Epithelial cell of prostate (primary cell): Measurements from ENCODE around the gene PIEZO1.
"Not testable (repeated sequence)": the region's sequence is repeated elsewhere in the genome, so short reads cannot be mapped to it uniquely, and the experiment has no call there.

Experiments used
- DNase-seq: peaks from one replicate; pipeline ENCODE4 v3.0.0-alpha.2; 2011; ENCODE audit warnings: low read depth, low spot score
- H3K27ac ChIP-seq: fragments of 450-650 bp; 2 replicates; pipeline ENCODE4 v1.5.1; 2017; ENCODE audit warnings: mild to moderate bottlenecking

Gene PIEZO1

DNA sequence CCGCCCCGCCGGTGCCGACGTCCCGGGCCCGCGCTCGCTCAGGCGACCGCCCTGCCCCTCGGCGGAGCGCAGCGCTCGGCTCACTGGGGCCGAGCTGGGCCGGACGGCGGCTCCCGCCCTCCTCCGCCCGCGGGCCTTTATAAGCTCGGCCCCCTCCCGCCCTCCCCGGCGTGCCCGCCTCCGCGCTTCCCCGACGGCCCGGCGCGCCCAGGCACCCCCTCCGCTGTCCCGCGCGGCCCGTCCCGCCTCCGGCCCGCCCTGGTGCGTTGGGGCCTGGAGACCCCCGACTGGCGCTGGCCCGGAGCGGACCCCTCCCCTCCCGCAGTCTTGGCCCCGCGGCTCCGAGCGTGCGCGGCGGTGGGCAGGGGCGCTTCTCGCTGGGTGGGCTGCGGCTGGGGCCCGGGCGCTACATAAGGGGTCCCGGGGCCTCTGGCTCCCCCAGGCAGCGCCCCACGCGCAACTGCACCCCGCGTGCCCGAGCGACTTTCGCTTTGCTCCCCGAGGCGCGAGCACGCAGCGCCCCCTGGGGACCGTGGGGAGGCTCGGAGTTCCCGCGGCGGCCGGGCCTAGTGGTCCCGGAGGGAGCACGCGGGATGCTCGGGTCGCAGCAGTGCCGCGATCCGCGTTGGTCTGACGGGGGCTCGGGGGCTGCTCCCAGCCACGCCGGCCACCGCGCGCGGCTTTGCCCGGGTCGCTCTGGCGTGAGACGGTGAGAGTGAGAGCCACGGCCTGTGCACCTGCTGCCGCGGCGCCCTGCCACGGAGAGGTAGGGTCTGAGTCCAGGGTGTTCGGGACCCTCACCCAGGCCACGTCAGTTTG lies at the start of gene PIEZO1:
TSS of gene PIEZO1 (minus strand) at position 115 of the 819 bp plus-strand sequence. CDS start 256 bp downstream, outside the sequence.
- DNase-seq = no peak
- peak within 1 kb of the TSS; percentile 94 for H3K27ac ChIP-seq

GRCh38 chr16:88834670-88835069 lies 49.6 kb upstream of the PIEZO1 start:
- H3K27ac ChIP-seq = no peak overlapping the region
- DNase-seq = no peak

DNA sequence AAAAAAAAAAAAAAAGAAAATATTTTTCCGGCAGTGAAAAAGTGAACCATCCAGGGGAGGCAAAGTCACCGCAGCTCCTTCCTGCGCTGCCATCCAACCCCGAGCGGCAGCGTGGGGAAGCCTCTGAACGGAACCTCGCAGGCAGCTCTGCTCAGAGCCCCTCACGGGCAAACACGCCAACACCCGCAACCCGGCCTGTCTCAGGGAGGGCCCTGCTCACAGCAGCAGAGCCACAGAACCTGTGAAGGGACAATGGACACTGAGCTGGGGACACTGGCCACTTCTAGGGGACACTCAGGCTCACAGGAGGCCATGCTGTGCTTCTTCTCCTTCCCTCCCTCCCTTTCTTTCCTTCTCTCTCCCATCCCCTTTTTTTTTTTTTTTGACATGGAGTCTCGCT lies 48.1 kb upstream of the PIEZO1 start:
- DNase-seq = no peak

GRCh38 chr16:88831838-88832237 lies 46.8 kb upstream of the PIEZO1 start:
- H3K27ac ChIP-seq = no peak overlapping the region
- DNase-seq = no peak

More for the DNA sequence above, 48.1 kb upstream of the PIEZO1 start:
- no peak overlapping the region for H3K27ac ChIP-seq

DNA sequence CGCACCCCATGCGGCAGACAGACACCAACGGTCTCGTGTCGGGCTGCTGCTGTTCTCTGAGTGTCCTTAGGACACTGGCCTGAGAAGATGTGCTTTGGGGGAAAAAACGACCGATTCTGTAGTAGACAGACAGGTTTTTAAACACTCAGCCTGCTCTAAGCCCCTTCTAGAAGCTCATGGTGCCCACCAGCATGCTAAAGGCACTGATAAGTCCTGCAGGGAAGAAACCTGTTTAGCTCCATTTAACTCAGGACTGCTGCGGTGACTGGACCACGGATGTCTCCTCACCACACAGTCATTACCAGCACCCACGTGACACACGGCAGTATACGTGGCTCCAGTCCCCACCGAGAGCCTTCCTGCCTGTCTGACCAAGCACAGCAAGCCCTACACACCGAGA lies 45.8 kb upstream of the PIEZO1 start:
- DNase-seq = no peak

DNA sequence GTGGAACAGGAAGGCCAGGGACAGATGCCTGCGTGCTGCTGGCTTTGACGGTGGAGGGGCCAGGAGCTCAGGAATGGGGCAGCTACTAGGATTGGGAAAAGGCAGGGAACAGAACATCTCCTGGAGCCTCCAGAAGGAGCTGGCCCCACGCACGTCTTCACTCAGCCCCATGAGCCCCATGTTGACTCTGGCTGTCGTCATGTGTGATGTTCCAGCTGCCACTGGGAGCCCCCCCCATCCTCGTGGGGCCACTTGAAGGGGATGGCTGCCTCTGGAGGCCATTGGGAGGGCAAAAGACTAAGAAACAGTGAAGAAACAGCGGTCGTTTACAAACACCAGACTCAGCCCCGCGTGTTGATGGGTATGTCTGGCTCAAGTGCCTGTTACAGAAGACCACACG lies 45.2 kb upstream of the PIEZO1 start:
- no peak overlapping the region for H3K27ac ChIP-seq
- no peak for DNase-seq

More for the DNA sequence above, 45.8 kb upstream of the PIEZO1 start:
- no peak overlapping the region for H3K27ac ChIP-seq

GRCh38 chr16:88828711-88829110 lies 43.7 kb upstream of the PIEZO1 start:
- no peak for DNase-seq

DNA sequence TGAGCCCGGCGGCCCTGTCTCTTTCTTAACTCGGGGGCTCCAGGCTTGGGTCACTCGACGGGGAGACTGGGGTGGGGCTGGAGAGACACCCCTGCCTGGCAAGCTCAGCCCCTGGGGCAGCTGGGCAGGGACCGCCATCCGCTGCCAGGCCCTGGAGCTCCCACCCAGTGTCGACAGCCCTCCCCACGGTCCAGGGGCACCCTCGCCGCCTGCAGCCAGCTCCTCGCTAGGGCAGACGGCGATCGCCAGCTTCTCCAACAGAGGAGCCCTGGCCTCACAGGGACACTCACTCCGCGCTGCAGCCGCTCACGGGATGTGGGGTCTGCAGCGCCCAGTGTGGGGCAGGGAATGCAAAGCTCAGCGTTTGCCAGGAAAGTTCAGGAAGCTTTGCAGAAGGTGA lies 42.7 kb upstream of the PIEZO1 start:
- no peak for DNase-seq

More at GRCh38 chr16:88828711-88829110, 43.7 kb upstream of the PIEZO1 start:
- H3K27ac ChIP-seq = no peak overlapping the region

GRCh38 chr16:88826070-88826840 lies 41.2 kb upstream of the PIEZO1 start:
- no peak overlapping the region for H3K27ac ChIP-seq
- DNase-seq = no peak

More for the DNA sequence above, 42.7 kb upstream of the PIEZO1 start:
- H3K27ac ChIP-seq = no peak overlapping the region

DNA sequence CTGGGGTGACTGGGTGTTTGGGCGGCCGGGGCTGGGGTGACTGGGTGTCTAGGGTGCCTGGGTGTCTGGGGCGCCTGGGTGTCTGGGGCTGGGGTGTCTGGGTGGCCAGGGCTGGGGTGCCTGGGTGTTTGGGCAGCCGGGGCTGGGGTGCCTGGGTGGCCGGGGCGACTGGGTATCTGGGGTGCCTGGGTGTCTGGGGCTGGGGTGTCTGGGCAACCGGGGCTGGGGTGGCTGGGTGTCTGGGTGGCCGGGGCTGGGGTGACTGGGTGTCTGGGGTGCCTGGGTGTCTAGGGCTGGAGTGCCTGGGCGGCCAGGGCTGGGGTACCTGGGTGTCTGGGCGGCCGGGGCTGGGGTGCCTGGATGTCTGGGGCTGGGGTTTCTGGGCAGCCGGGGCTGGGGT lies 40.1 kb upstream of the PIEZO1 start:
- no peak for DNase-seq
- no peak overlapping the region for H3K27ac ChIP-seq

- no peak for DNase-seq
- H3K27ac ChIP-seq = no peak overlapping the region
These were observed 39.4 kb upstream of the PIEZO1 start for GRCh38 chr16:88824256-88825077.

DNA sequence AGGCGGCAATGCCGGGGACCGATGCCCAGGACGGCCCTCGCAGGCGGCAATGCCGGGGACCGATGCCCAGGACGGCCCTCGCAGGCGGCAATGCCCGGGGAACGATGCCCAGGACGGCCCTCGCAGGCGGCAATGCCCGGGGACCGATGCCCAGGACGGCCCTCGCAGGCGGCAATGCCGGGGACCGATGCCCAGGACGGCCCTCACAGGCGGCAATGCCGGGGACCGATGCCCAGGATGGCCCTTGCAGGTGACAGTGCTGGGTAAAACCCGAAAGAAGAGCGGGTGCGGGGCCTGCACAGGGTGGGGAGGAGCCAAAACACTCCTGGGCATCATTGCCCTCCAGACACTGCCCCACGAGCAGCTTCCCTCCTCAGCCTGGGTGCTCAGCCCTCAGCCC lies 38.6 kb upstream of the PIEZO1 start:
- not testable (repeated sequence) for H3K27ac ChIP-seq

DNA sequence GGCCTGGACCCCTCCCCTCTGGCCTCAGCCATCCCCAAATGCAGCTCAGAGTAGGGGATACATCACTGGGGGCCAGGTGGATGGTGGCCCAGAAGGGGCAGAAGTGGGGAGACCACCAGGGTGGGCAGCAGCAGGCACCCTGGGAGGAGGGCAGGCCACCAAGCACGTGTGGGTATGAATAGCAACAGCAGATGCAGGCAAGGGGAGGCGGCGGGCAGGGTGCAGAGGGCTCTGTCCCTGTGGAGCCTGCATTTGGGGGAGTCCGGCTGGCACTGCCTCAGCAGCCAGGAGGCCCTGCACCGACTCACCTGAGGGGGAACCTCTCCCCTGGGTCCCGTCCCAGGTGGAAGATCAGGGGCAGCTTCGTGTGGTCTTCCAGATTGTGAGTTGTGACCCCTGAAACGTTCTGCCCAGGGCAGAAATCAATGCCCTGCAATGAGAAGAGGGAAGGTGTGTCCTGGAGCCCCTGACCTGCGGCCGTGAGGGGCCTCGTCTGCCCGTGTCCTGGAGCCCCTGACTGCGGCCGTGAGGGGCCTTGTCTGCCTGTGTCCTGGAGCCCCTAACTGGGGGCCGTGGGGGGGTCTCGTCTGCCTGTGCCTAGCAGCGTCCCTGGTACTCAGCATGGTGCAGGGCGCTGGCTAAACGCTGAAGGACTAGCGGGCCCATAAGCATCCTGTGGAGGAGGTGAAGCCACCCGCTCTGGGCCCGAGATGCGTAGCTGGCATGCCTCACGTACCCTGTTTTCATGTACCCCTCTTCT lies 37.4 kb upstream of the PIEZO1 start:
- no peak for DNase-seq
- no peak overlapping the region for H3K27ac ChIP-seq

More for the DNA sequence above, 38.6 kb upstream of the PIEZO1 start:
- DNase-seq = not testable (repeated sequence)

DNA sequence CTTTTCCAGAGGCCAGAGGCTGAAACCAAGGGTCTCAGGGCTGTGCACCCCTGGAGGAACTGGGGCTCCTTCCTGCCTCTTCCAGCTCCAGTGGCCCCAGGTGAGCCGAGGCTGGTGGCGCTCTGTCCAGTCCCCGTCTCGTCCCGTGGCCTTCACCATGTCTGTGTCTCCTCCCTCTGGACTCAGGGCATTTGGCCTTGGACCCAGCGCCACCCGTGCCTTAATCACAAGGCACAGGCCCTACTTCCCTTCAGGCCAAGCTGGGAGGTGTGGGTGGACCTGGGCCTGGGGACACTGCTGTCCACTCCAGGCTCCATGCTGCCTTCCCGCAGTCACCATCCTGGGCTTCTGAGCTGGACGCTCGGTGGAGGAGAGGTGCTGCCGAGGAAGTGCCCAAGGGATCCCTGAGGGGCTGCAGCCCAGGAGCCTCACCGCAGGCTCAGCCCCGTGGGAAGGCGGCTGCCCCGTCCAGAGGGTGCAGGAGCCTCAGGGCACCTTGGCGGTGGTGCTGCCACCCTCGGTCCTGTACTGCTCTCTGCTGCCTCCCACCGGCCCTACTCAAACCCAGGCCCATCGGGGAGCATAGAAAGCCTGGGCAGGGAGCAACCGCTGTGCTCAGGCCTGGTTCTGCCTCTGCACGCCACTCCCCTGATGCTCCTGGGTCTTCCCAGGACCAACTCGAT lies 36.3 kb upstream of the PIEZO1 start:
- DNase-seq = no peak
- no peak overlapping the region for H3K27ac ChIP-seq

- DNase-seq = no peak
- H3K27ac ChIP-seq = no peak overlapping the region
These were observed 35.5 kb upstream of the PIEZO1 start for GRCh38 chr16:88820385-88821025.

- DNase-seq = no peak
- H3K27ac ChIP-seq = no peak overlapping the region
These were observed 34.1 kb upstream of the PIEZO1 start for GRCh38 chr16:88819126-88819525.

DNA sequence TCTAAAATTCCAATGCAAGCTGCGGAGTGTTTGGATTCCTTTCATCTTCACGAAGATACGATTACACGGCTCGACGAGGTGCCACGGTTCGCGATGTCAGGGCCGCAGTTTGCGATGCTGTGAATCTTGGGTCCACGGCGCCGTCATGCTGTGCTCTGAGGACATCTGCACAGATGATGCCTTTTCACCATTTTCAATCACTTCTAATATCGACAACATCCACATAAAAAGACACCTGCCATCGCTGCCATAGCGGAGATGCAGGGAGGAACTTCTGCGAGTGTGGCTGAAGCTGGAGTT lies 33.5 kb upstream of the PIEZO1 start:
- no peak overlapping the region for H3K27ac ChIP-seq
- no peak for DNase-seq

GRCh38 chr16:88817785-88818574 lies 33.0 kb upstream of the PIEZO1 start:
- no peak overlapping the region for H3K27ac ChIP-seq
- no peak for DNase-seq
